Colonic mucosa (tissue), 4 donors: Measurements from ENCODE around the gene MAGED2. TPM values are rescaled to one million over a fixed set of nuclear protein-coding genes. Genes with fewer than 3 reads are reported as not detected.
"Not testable (repeated sequence)": the region's sequence is repeated elsewhere in the genome, so short reads cannot be mapped to it uniquely, and the experiment has no call there.

Source experiments
- DNase-seq: peaks from one replicate; pipeline ENCODE4 v3.0.0-alpha.2; 2020
- H3K27ac ChIP-seq: fragments of 200-600 bp; one replicate; pipeline ENCODE4 v1.8.0; 2021
- H3K27me3 ChIP-seq: fragments of 200-600 bp; one replicate; pipeline ENCODE4 v1.8.0; 2021
- H3K36me3 ChIP-seq: fragments of 200-600 bp; one replicate; pipeline ENCODE4 v1.8.0; 2021
- H3K4me1 ChIP-seq: fragments of 200-600 bp; one replicate; pipeline ENCODE4 v1.8.0; 2021; ENCODE audit warnings: mild to moderate bottlenecking
- H3K4me3 ChIP-seq: fragments of 200-600 bp; one replicate; pipeline ENCODE4 v1.8.0; 2021
- H3K9ac ChIP-seq, 2 donors: one replicate each; pipeline ENCODE4 v1.7.0; 2013; ENCODE audit warnings: control low read depth in 2 of 2, low read depth in 2 of 2, low read length in 2 of 2
- H3K9me3 ChIP-seq: fragments of 200-600 bp; one replicate; pipeline ENCODE4 v1.8.0; 2021
- intact Hi-C: fragments of 100-400 bp; cut with DNase I; formaldehyde crosslinking; loops from one replicate; pipeline ENCODE4 v1.14.1; 2022
- total RNA-seq, 2 donors: library from RNA; stranded (reverse); fragmentation: NEBNext Ultra II Directional in 1 of 2; extraction: Animal tissue kit (Norgen Biotek cat#: 25700) in 1 of 2; gene quantifications; one replicate each; pipeline ENCODE4 v1.2.1, GENCODE V29; 2021
- TF ChIP-seq, protein P1 (sequence below): fragments of 200-600 bp; IDR thresholded peaks from one replicate; pipeline ENCODE4 v1.8.0; 2022; ENCODE audit warnings: antibody characterized with exemption, mild to moderate bottlenecking
- donor health status: healthy.
- donor health status: DM: no; HTN: no; CAD: no.
- donor health status: DM: no; HTN: no; CAD: no.

MAGED2 gene
- total RNA-seq, 2 donors from 2014 or later, result 61.6 to 85.5 TPM

DNA sequence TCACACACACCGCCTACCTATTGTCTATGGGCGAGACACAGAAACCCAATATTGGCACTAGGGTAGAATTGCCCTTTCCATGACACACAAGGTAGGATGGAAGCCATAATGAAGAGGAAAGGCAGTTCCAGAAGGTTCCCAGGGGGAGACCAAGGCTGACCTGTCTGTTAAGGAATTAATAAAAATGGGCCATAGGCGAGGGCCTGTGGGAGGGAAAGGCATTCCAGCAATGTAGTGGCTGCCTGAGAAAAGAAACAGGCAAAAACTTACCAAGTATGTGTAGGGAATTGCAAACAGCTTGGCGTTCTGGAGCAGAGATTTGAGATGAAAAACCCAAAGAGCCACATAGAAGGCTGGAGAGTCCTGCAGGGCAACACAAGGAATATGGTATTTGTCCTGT lies 19.1 kb downstream of the MAGED2 start:
- H3K27me3 ChIP-seq, result no peaks in the 10 kb centered on the region
- H3K36me3 ChIP-seq, result no peaks in the 10 kb centered on the region
- no peak for DNase-seq
- H3K27ac ChIP-seq, result no peak overlapping the region
- no peak overlapping the region for H3K4me3 ChIP-seq
- H3K4me1 ChIP-seq, result no peaks in the 10 kb centered on the region
- intact Hi-C loops, result no loop called here
- no peaks in the 10 kb centered on the region for H3K9me3 ChIP-seq
- no peak overlapping the region for H3K9ac ChIP-seq
- TF ChIP-seq, protein P1, sequence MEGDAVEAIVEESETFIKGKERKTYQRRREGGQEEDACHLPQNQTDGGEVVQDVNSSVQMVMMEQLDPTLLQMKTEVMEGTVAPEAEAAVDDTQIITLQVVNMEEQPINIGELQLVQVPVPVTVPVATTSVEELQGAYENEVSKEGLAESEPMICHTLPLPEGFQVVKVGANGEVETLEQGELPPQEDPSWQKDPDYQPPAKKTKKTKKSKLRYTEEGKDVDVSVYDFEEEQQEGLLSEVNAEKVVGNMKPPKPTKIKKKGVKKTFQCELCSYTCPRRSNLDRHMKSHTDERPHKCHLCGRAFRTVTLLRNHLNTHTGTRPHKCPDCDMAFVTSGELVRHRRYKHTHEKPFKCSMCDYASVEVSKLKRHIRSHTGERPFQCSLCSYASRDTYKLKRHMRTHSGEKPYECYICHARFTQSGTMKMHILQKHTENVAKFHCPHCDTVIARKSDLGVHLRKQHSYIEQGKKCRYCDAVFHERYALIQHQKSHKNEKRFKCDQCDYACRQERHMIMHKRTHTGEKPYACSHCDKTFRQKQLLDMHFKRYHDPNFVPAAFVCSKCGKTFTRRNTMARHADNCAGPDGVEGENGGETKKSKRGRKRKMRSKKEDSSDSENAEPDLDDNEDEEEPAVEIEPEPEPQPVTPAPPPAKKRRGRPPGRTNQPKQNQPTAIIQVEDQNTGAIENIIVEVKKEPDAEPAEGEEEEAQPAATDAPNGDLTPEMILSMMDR, result no peak

DNA sequence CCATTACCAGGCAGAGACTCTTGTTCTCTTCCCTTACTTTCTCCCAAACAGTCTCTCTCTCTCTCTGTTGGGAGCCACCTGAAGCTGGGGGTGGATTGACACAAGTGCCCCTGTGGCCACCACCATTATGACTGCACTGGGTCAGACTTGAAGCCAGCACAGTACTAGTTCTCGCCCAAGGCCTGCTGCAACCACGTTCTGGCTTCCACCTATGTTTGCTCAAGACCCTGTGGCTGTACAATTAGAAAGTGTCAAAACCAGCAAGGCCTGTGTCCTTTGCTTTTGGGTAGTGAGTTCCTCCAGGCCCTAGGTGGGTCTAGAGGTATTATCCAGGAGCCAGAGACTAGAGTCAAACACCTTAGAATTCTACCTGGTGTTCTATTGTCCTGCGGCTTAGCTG lies 31.0 kb downstream of the MAGED2 start:
- no peak overlapping the region for H3K4me3 ChIP-seq
- intact Hi-C loops, result no loop called here

DNA sequence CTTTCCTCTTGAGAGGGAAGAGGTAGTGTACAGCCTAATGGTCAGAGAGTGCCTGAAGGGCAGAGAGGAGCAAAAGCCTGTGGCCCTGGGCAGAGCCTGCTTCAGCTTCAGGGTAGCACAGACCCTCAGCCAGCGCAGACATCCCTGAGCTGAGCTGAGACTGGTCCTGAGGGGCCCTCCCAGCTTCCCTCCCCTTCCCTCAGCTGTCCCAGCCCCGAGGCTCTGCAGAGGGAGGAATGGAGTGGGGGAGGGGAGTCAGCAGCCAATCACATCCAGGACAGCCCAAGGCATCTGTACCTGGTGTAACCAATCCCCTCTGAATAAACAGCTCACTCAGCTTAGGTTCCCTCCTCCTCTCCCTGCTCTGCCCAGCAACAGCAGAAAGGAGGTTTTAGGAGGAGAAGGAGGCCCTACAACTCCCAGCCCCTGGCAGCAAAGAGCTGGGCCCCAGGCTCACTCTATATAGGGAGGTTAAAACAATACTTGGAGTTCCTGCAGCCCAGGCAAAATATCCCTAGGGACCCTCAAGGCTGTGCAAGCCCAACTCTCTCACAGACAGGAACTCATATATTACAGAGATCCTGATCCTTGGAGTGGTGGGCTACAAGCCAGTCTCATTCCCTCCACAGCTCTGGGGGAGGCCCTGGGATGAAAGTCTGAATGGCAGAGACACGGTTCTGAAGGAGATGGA lies 33.8 kb downstream of the MAGED2 start:
- intact Hi-C loops, H3K36me3 ChIP-seq, H3K4me1 ChIP-seq, H3K4me3 ChIP-seq, H3K9ac ChIP-seq, H3K27ac ChIP-seq, DNase-seq, H3K9me3 ChIP-seq, H3K27me3 ChIP-seq: not testable (repeated sequence)

More for the DNA sequence above, 31.0 kb downstream of the MAGED2 start:
- Histone ChIP-seq H3K36me3 (no peaks in the 10 kb centered on the region), H3K27ac (no peak overlapping the region), H3K27me3 (no peaks in the 10 kb centered on the region), H3K9ac (no peak overlapping the region), H3K9me3 (no peaks in the 10 kb centered on the region), H3K4me1 (no peaks in the 10 kb centered on the region)
- TF ChIP-seq, protein P1, result no peak
- no peak for DNase-seq

DNA sequence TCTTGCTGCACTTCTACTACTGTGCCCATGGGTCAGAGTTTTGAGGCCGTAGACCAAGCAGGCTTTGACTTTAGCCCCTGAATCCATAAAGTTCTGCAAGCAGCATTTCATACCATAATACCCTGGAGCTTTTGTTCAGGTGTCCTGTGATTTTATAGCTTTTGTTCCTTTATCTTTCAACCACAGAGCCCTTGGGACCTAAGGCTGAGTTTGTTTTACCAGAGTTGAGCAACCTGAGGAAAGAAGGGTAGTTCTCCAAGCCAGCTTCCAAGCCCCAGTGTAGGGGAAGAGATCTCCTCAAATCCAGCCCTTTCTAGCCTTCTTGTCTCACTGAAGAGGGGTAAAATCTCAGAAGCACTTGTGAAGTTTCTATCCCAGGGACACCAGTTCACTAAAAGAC lies 35.1 kb downstream of the MAGED2 start:
- TF ChIP-seq, protein P1, result no peak
- Histone ChIP-seq H3K4me3 (no peak overlapping the region), H3K27ac (no peak overlapping the region), H3K4me1 (no peaks in the 10 kb centered on the region), H3K27me3 (no peaks in the 10 kb centered on the region), H3K9me3 (no peaks in the 10 kb centered on the region), H3K9ac (no peak overlapping the region), H3K36me3 (no peaks in the 10 kb centered on the region)
- intact Hi-C loops, result no loop called here
- DNase-seq, result no peak

DNA sequence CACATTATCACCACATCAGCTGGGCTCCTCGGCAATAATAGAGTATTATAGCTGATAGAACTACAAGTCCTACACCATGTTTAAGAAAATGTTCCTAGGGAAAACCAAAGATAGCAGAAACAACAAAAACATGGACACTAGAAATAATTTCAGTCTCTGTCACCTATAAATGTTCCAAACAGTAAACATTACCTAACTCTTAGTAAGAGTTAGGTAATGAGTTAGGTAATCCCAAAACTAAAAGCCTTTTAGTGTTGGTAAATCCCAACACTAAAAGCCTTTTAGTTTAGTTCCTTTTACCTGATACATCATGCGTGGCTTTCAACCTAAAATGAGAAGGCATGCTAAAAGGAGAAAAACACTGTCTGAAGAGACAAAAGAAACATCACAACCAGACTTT lies 35.5 kb downstream of the MAGED2 start:
- intact Hi-C loops, result no loop called here
- Histone ChIP-seq H3K4me1 (no peaks in the 10 kb centered on the region), H3K27ac (no peak overlapping the region), H3K9ac (no peak overlapping the region), H3K27me3 (no peaks in the 10 kb centered on the region), H3K9me3 (no peaks in the 10 kb centered on the region), H3K4me3 (no peak overlapping the region), H3K36me3 (no peaks in the 10 kb centered on the region)
- DNase-seq, result no peak
- TF ChIP-seq, protein P1, result no peak

DNA sequence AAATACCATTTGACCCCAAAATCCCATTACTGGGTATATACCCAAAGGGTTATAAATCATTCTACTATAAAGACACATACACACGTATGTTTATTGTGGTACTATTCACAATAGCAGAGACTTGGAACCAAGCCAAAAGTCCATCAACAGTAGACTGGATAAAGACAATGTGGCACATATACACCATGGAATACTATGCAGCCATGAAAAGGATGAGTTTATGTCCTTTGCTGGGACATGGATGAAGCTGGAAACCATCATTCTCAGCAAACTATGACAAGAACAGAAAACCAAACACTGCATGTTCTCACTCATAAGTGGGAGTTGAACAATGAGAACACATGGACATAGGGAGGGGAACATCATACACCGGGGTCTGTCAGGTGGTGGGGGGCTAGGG lies 40.2 kb downstream of the MAGED2 start:
- H3K36me3 ChIP-seq, H3K4me1 ChIP-seq, DNase-seq, H3K9ac ChIP-seq, H3K9me3 ChIP-seq, H3K27ac ChIP-seq, H3K4me3 ChIP-seq, intact Hi-C loops, H3K27me3 ChIP-seq: not testable (repeated sequence)
